HG02981 (cell line): ENCODE measurements around the gene RDH13.
"Not testable (repeated sequence)": the region's sequence is repeated elsewhere in the genome, so short reads cannot be mapped to it uniquely, and the experiment has no call there.

Experiments used
- ATAC-seq: cut with Tn5 transposase; IDR thresholded peaks from one replicate; pipeline ENCODE4 v1.9.1; 2021; ENCODE audit warnings: mild to moderate bottlenecking, moderate library complexity; ENCODE audit not compliant: unreplicated experiment

Gene RDH13, protein sequence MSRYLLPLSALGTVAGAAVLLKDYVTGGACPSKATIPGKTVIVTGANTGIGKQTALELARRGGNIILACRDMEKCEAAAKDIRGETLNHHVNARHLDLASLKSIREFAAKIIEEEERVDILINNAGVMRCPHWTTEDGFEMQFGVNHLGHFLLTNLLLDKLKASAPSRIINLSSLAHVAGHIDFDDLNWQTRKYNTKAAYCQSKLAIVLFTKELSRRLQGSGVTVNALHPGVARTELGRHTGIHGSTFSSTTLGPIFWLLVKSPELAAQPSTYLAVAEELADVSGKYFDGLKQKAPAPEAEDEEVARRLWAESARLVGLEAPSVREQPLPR

DNA sequence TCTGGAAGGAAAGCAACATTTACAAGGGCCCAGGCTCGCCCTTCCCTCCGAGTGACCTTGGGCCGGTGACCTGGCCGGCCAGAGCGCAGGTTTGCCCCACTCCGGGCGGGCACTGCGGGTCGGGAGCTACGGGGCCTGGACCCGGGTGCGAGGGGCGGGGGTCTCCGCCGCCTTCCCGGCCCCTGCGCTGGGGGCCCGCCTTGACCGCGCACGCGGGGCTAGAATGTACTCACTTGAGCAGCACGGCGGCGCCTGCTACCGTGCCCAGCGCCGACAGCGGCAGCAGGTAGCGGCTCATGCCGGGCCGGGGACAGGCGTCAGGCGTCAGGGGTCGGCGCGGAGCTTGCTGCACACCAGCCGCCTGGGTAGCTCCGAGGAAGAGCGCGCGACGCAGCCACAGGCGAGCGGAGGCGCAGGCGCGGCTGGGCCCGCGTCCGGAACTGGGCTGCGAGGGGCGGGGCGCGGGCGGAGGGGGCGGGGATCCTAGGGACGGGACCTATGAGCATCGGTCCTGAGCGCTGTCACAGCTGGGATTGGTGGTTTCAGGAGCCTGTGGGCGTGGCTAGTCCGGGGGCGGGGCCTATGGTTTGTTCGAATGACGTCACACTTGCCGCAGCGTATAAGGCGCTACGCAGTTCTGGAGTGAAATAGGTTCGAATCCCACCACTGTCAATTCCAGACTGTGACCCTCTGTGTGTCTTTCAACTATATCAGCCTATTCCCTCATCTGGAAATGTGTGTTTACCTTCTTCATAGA is at the start of gene RDH13:
Gene RDH13 (minus strand): TSS at position 414 of the 757 bp plus-strand sequence. CDS start 116 bp downstream, at position 298.
- peak; percentile 88 for ATAC-seq

DNA sequence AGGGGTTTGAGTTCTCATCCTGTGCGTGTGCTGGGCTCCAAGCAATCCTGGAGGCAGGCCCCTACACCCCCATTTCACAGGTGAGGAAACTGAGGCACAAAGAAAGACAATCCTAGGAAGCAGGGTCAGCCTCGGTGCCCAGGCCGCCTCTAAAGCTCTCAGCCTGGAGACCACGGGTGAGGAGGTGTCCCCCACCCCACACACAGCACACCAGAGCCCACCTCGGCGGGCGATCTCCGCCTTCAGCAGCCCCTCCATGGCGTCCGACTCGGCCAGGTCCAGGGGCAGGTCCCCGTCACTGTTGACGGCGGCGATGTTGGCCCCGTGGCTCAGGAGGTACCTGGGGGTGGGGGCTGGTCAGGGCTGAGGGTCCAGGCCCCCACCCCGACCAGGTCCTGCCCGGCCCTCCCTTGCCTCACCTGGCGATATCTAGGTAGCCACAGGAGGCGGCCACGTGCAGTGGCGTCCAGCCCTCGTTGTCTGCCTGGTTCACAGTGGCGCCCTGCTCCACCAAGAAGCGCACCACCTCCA is 49.4 kb upstream of the RDH13 start:
- no peak for ATAC-seq

- ATAC-seq, result no peak
Observed at GRCh38 chr19:55111238-55111831, 48.4 kb upstream of the RDH13 start.

- ATAC-seq, result no peak
Observed at GRCh38 chr19:55109527-55110291, 46.8 kb upstream of the RDH13 start.

DNA sequence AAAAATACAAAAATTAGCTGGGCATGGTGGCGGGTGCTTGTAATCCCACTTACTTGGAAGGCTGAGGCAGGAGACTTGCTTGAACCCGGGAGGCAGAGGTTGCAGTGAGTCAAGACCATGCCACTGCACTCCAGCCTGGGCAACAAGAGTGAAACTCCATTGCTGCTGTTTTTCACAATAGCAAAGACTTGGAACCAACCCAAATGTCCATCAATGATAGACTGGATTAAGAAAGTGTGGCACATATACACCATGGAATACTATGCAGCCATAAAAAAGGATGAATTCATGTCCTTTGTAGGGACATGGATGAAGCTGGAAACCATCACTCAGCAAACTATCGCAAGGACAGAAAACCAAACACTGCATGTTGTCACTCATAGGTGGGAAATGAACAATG is 44.3 kb upstream of the RDH13 start:
- not testable (repeated sequence) for ATAC-seq

DNA sequence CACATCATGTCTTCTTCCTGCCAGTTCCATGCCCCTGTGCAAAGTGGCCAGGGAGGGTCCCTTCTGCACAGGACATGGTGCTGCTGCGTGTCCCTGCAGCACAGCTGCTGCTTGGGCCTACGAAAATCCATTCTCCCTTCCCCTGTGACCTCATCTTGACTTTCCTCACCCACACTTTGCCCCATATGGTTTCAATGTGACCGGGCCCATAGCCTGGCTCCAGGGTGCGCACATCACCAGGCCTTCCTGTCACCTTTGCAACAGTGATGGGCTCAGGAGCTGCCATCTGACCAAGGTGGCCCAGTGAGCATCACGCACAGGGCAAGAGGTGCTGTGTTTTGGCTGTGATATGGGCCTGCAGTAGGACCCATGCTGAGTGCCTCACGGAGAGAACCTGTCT is 43.6 kb upstream of the RDH13 start:
- ATAC-seq, result no peak

DNA sequence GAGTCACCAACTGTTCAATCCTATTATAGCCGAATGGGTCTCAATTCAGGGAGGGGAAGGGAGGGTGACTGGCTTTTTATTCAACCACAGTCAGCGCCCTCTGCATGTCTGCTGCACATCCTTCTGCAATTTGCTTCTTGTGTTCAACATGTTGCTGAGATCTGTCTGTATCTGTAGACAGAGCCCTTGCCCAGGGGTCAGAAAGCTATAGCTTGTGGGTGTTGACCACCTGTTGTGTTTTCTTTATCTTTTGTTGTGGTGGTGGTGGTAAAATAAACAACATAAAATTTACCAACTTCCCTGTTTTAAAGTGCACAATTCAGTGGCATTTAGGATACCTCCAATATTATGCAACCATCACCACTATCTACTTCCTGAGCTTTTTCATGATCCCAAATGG is 42.3 kb upstream of the RDH13 start:
- ATAC-seq, result no peak

DNA sequence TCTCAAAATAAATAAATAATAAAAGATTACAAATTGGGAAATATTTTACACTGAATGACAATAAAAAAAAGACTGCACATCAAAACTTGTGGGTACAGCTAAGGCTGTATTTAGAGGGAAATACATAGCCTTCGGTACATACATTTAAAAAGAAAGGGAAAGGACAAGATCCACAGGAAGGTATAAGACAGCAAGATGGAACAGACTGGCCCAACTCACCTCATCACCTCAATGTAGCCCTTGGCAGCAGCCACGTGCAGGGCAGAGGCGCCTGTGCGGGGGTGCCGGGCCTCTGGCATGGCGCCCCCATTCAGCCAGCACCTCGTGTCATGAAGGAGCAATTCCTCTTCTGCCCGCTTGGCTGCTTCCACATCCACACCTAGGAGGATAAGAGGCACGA is 40.2 kb upstream of the RDH13 start:
- ATAC-seq, result no peak

DNA sequence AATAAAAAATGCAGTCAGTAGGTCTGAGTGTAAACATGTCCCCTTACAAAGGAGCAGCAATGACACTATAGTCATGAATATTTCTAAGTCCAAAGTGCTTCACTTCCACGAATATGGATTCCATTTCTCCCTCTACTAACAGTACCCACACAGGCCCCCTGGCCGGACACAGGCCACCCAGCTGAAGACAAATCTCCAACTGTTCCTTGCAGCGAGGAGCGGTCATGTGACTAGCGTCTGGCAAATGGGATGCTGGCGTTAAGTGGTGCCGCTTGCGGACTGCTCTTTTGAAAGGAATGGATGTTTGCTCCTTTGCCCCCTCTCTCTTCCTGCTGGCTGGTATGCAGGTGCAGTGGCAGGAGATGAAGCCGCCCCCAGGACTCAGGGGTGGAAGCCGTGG is 38.3 kb upstream of the RDH13 start:
- ATAC-seq, result no peak

DNA sequence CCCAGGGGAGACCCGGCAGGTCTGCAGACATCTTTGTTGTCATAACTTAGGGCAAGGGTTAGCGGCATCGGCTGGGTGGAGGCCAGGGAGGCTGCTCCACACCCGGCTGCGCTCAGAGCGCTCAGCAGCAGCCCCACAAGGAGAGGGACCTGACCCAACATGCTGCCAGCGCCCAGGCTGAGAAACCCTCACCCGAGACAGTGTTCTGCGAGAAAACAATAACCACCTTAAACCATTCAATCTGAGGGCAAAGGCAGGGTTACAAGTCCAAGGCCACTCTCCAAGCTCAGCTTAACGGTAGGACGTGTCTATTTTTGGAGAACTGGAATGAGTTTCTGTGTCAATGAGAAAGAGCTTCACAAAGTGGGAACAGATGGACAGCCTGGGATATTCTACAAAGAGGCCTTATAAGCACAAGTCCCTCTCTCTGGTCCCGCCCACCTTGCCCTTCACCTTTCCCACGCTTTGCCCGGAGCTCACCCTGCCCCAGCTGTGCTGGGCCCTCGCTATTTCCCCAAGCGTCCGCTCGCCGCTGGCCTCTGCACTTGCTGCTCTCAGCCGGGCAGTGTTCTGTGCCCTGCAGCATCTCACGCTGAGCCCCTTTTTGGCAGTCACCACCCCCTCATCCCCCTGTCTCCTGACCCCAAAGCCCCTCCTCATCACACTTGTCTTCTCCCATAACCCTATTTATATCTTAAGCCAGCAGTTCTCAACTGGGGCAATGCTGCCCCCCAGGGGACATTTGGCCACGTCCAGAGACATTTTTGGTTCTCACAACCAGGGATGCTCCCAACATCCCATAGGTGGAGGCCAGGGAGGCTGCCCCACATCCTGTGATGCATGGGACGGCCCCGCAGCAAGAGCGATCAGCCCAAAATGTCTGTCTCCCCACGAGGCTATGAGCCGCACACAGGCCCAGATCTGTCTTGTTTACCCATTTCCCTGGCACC is 36.9 kb upstream of the RDH13 start:
- ATAC-seq, result no peak

GRCh38 chr19:55098716-55099556 is 36.0 kb upstream of the RDH13 start:
- ATAC-seq, result no peak

DNA sequence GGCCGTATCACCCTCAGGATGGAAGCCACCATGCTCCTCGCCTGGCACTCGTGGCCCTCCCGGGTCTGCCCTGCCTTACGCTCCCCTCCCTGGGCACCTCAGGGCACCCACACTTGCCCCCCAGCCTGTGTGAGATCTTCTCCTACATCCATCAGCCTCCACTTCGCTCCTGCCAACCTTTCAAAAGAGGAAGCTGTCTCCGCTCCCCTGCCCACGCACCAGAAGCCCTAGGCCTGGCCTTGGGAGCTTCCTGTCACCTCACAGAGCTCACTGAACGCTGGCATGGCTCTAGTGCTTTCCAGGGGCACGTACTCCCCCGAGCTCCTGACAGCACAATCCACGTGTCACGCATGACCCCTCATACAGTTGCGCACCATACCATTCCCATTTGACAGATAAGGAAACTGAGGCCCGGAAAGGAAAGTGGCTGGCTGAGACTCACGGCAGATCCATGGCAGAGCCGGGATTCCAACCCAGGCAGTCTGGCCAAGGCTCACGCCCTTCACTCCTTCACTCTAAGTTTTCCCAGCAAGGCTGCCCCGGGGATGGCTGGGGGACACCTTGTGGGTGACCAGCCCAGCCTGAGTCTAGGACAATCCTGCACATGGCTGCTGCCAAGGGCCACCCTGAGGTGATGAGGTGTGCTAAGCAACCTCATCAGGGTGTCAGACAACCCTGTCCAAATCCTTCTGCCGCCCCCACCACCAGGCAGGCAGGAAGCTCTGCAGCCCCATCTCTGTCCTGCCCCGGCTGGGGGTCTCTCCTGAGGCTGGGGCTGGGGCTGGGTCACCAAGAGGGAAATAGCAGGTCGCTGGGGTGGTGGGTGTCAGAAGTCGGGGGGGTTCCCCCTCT is 35.1 kb upstream of the RDH13 start:
- no peak for ATAC-seq

DNA sequence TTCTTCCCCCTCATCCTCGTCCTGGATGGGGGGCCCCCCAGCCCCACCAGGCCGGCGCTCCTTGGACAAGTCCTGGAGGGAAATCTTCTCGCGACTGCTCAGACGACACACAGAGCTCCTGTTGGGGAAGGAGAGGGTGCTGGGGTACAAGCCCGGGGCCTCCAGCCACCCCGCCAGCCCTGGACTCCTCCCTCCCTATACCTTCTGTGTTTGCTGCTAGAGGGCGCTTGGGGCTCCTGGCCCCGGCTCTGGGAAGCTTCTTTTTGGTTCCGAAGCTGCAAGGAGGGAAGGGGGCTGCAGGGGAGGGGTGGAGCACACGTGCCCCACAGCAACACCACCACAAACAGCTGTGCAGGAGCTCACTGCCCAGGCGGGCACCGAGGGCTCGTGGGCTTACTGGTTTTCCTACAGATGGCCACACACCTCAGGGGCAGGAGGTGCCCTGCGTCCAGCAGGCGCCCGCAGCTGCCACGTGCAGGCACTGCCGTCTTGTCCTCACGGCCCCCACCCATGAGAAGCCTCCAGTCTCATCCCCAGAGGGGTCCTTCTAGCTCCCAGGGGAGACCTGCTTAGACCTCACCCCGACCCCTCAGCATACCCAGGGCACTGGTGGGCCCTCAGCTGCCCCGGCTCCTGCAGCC is 33.2 kb upstream of the RDH13 start:
- ATAC-seq, result no peak

DNA sequence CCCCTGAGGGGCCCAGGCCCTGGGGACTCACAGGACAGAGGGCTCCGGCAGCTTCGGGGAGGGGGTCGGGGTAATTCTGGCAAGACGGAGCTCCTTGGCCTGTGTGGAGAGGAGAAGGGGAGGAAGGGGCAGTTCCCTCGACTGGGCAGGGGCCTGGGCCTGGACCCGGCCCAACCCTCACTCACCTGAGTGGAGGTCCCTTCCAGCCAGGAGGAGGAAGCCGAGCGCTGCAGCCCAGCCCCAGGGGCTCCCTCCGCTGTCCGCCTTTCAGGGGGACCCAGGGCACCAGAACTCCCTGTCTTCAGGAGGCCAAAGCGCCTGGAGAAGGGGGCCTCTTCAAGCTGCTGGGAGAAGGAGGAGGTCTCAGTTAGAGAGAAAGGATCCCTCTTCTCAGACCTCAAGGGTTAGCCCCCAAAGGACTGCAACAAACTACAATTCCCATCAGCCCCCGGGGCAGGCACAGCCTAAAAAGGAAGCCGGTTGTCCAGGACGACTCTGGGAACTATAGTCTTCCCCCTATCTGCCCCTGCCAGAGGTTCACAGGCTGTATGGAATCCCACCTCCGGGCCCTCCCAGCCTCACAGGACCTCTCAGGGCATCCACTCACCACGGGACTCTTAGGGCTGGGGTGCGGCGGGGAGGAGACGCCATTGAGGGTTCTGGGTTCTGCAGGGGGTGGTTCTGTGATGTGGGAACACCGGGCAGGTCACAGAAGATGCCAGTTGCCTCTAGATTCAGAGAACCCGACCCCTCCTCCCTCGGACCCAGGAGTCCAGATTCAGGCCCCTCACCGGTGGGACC is 32.5 kb upstream of the RDH13 start:
- no peak for ATAC-seq

DNA sequence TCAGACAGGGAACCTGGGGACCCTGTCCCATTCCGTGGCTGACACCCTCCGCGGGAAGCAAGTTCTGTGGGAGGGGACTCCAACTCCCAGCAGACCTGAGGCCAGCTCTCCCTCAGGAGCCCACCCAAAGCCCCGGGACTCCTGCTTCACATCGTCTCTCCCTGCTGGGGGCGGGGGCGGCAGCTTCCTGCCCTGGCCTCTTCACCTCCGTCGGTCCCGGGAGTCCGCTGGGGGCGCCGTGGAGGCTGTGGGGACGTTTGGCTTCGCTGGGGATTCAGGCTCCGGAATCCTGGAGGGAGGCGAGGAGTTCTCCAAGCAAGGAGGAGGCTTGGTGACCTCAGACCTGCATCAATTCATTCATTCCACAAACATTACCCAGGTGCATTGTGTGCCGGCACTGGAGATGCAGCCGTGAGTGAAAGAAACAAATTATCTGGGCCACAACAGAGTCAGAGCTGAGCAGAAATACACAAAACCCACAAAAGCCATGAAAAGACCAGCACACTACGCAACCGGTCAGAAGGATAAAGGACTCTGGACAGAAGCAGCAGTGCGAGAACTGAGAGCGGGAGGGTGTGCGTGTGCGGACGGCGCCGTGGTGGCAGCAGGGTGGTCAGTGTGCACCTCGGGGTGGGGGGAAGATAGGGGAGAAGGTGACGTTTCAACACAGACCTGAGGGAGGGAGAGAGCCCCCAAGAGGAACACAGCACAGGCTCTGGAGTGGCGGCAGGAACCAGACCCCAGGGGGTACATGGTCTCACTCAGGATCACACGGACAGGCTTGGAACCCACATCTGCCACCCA is 31.7 kb upstream of the RDH13 start:
- ATAC-seq, result no peak
